ENCODE data around the gene CLIP3. TPM values are rescaled to one million over a fixed set of nuclear protein-coding genes. Genes with fewer than 3 reads are reported as not detected.

Gene CLIP3
- total and polyA plus RNA-seq, 2 of the 13 experiments (the other 11 are each of a cell fraction or from before 2014, with no cell fraction given) = 0.15 to 1.2 TPM

DNA sequence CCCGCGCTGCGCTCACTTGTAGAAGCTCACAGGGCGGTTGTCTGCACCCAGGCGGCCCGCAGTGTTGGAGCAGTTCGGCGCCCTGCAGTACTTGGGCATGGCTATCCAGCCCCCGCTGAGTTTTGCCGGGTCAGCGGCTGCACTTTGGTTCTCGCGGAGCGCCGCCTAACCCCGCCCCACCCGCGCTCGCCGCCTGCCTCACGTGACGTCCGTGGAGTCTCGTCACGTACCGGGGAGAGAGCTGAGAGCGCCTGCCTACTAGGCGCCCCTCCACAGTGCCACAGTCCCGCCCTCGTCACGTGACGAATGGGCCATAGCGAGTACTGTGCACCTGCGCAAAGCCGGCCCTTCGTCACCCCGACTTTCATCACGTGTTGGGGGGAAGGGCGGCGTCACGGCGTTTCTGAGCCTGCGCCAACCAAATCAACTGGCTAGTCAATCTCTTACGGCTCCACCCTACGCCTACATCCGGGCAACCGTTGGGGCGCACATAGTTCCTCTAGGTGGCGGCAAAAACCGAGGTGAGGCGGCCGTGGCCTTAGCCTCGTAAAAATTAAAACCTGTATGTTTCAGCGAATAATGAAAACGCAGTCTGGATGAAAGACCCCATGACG is 21.6 kb upstream of the CLIP3 start, which contains the start of gene THAP8 (continued):
- TF ChIP-seq ZNF260 (CRISPR knock-in tag; IDR thresholded peaks at IDR 0.05; ENCODE audit: borderline replicate concordance, low read depth) (no peak), ZNF691 (CRISPR knock-in tag; IDR thresholded peaks at IDR 0.05; ENCODE audit: borderline replicate concordance, low read depth) (no peak; the same call in 1 of the 2 replicates), ZBTB40 (IDR thresholded peaks at IDR 0.05) (no peak), ZBTB40 (CRISPR knock-in tag; IDR thresholded peaks at IDR 0.05) (peak; percentile 38), ZBTB20 (CRISPR knock-in tag; IDR thresholded peaks at IDR 0.05; ENCODE audit: borderline replicate concordance, low read depth) (peak; percentile 92), CHD2 (IDR thresholded peaks at IDR 0.05; ENCODE audit: low read depth, low read length) (peak; percentile 72; the same call in 1 of the 2 replicates), ZBTB14 (CRISPR knock-in tag; IDR thresholded peaks at IDR 0.05) (no peak; the same call in 1 of the 2 replicates), ZFY (CRISPR knock-in tag; IDR thresholded peaks at IDR 0.05) (peak; percentile 80), ZBTB10 (CRISPR knock-in tag; IDR thresholded peaks at IDR 0.05; ENCODE audit: borderline replicate concordance) (peak; percentile 92), KLF11 (CRISPR knock-in tag; IDR thresholded peaks at IDR 0.05) (no peak; the same call in 1 of the 2 replicates)
- TF ChIP-seq, protein P1, sequence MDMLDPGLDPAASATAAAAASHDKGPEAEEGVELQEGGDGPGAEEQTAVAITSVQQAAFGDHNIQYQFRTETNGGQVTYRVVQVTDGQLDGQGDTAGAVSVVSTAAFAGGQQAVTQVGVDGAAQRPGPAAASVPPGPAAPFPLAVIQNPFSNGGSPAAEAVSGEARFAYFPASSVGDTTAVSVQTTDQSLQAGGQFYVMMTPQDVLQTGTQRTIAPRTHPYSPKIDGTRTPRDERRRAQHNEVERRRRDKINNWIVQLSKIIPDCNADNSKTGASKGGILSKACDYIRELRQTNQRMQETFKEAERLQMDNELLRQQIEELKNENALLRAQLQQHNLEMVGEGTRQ (IDR thresholded peaks at IDR 0.05; ENCODE audit: low read depth, low read length) = peak; percentile 100
- TF ChIP-seq, protein P1 (CRISPR knock-in tag; IDR thresholded peaks at IDR 0.05; ENCODE audit: borderline replicate concordance) = peak; percentile 100

Measured in HepG2 (cell line).